MM.1S (cell line): Measurements from ENCODE around the gene DNAJC3.
A peak's percentile ranks its signal among the peaks of the same experiment; 100 is the strongest.

Experiments
- DNase-seq: peaks from one replicate; pipeline ENCODE4 v3.0.0-alpha.2; 2015
- H2AFZ ChIP-seq: fragments of 300-600 bp; sonication (generic); 2 replicates; pipeline ENCODE4 v1.6.0; 2016; ENCODE audit warnings: antibody characterized with exemption, low read length
- H3F3A ChIP-seq: fragments of 300-600 bp; sonication (generic); 2 replicates; pipeline ENCODE4 v1.6.1; 2016; ENCODE audit warnings: mild to moderate bottlenecking, antibody characterized with exemption, low read length, moderate library complexity, mixed read lengths; ENCODE audit not compliant: insufficient read depth
- H3K27ac ChIP-seq: fragments of 300-600 bp; sonication (generic); 2 replicates; pipeline ENCODE4 v1.5.1; 2016; ENCODE audit warnings: mild to moderate bottlenecking, low read length
- H3K27me3 ChIP-seq: fragments of 300-600 bp; sonication (generic); replicated peaks from 2 replicates; pipeline ENCODE4 v1.6.0; 2016; ENCODE audit warnings: low read length; ENCODE audit not compliant: insufficient read depth
- H3K36me3 ChIP-seq: fragments of 300-600 bp; sonication (generic); replicated peaks from 2 replicates; pipeline ENCODE4 v1.6.1; 2016; ENCODE audit warnings: mild to moderate bottlenecking, low read length, mixed read lengths; ENCODE audit not compliant: insufficient read depth
- H3K4me1 ChIP-seq: fragments of 300-600 bp; sonication (generic); 2 replicates; pipeline ENCODE4 v1.6.1; 2016; ENCODE audit warnings: low read length, mixed read lengths
- H3K4me2 ChIP-seq: fragments of 300-600 bp; sonication (generic); 2 replicates; pipeline ENCODE4 v1.6.0; 2016; ENCODE audit warnings: low read depth, low read length
- H3K4me3 ChIP-seq: fragments of 300-600 bp; sonication (generic); 2 replicates; pipeline ENCODE4 v1.5.1; 2016; ENCODE audit warnings: low read length, mixed read lengths
- H3K79me2 ChIP-seq: fragments of 300-600 bp; sonication (generic); 2 replicates; pipeline ENCODE4 v1.6.1; 2016; ENCODE audit warnings: mixed run types, low read length, mixed read lengths
- H3K9ac ChIP-seq: fragments of 300-600 bp; sonication (generic); 2 replicates; pipeline ENCODE4 v1.6.1; 2016; ENCODE audit warnings: low read length, mixed read lengths
- H3K9me2 ChIP-seq: fragments of 300-600 bp; sonication (generic); replicated peaks from 2 replicates; pipeline ENCODE4 v1.6.1; 2016; ENCODE audit warnings: mild to moderate bottlenecking, low read length, mixed read lengths; ENCODE audit not compliant: insufficient read depth
- H3K9me3 ChIP-seq: fragments of 300-600 bp; sonication (generic); replicated peaks from 2 replicates; pipeline ENCODE4 v1.6.1; 2016; ENCODE audit warnings: mild to moderate bottlenecking, low read length, mixed read lengths; ENCODE audit not compliant: insufficient read depth
- H4K20me1 ChIP-seq: fragments of 300-600 bp; sonication (generic); 2 replicates; pipeline ENCODE4 v1.6.1; 2016; ENCODE audit warnings: mild to moderate bottlenecking, low read length, moderate library complexity, mixed read lengths; ENCODE audit not compliant: insufficient read depth
- CTCF ChIP-seq: fragments of 300-600 bp; sonication (generic); IDR thresholded peaks from 2 replicates; pipeline ENCODE4 v1.5.1; 2016; ENCODE audit warnings: antibody characterized with exemption, low read length, mixed read lengths
- EZH2 ChIP-seq: fragments of 300-600 bp; sonication (generic); optimal IDR thresholded peaks from 2 replicates; pipeline ENCODE3; 2017; ENCODE audit warnings: low read depth, mild to moderate bottlenecking, antibody characterized with exemption, low read length, mixed read lengths
- EZH2phosphoT487 ChIP-seq: fragments of 300-600 bp; sonication (generic); IDR thresholded peaks from 2 replicates; pipeline ENCODE4 v1.6.1; 2018; ENCODE audit warnings: antibody characterized with exemption, low read length

The DNAJC3 gene

GRCh38 chr13:95833126-95833525 lies 156.2 kb downstream of the DNAJC3 start:
- no peak overlapping the region for H3K4me3 ChIP-seq
- no peaks in the 10 kb centered on the region for H3K36me3 ChIP-seq
- H3K9me3 ChIP-seq = no peaks in the 10 kb centered on the region
- H2AFZ ChIP-seq = no peak overlapping the region
- no peaks in the 10 kb centered on the region for H3K9me2 ChIP-seq
- no peak for DNase-seq
- no peaks in the 10 kb centered on the region for H4K20me1 ChIP-seq
- H3K9ac ChIP-seq = no peak overlapping the region
- TF ChIP-seq EZH2phosphoT487 = no peak
- no peak for TF ChIP-seq CTCF
- no peak for TF ChIP-seq EZH2
- no peaks in the 10 kb centered on the region for H3F3A ChIP-seq
- H3K4me1 ChIP-seq = no peaks in the 10 kb centered on the region
- no peaks in the 10 kb centered on the region for H3K79me2 ChIP-seq
- no peaks in the 10 kb centered on the region for H3K27me3 ChIP-seq
- no peak overlapping the region for H3K27ac ChIP-seq
- no peak overlapping the region for H3K4me2 ChIP-seq

GRCh38 chr13:95833719-95834118 lies 156.8 kb downstream of the DNAJC3 start:
- no peak for DNase-seq
- Histone ChIP-seq H3K4me3 (no peak overlapping the region), H3K9ac (no peak overlapping the region), H3K27me3 (no peaks in the 10 kb centered on the region), H3K4me2 (no peak overlapping the region), H3K36me3 (no peaks in the 10 kb centered on the region), H3K4me1 (no peaks in the 10 kb centered on the region), H4K20me1 (no peaks in the 10 kb centered on the region), H2AFZ (no peak overlapping the region), H3F3A (no peaks in the 10 kb centered on the region), H3K9me3 (no peaks in the 10 kb centered on the region), H3K27ac (no peak overlapping the region), H3K9me2 (no peaks in the 10 kb centered on the region), H3K79me2 (no peaks in the 10 kb centered on the region)
- no peak for TF ChIP-seq CTCF
- TF ChIP-seq EZH2phosphoT487 = no peak
- TF ChIP-seq EZH2 = no peak

- DNase-seq = peak; percentile 50
- no peak overlapping the region for H2AFZ ChIP-seq
Observed at GRCh38 chr13:95834134-95834765, 157.3 kb downstream of the DNAJC3 start.

More at GRCh38 chr13:95834134-95834765, 157.3 kb downstream of the DNAJC3 start:
- no peaks in the 10 kb centered on the region for H3K9me3 ChIP-seq
- H3K9me2 ChIP-seq = no peaks in the 10 kb centered on the region
- H4K20me1 ChIP-seq = no peaks in the 10 kb centered on the region
- H3K27ac ChIP-seq = no peak overlapping the region
- no peak overlapping the region for H3K9ac ChIP-seq
- H3K79me2 ChIP-seq = no peaks in the 10 kb centered on the region
- TF ChIP-seq CTCF = peak; percentile 86
- no peak for TF ChIP-seq EZH2
- H3K4me1 ChIP-seq = no peaks in the 10 kb centered on the region
- H3K27me3 ChIP-seq = no peaks in the 10 kb centered on the region
- H3F3A ChIP-seq = no peaks in the 10 kb centered on the region
- no peak overlapping the region for H3K4me2 ChIP-seq
- H3K4me3 ChIP-seq = no peak overlapping the region
- no peaks in the 10 kb centered on the region for H3K36me3 ChIP-seq
